Stimulated activated CD4-positive, alpha-beta T cell treated with anti-CD3 and anti-CD28 coated beads, Interleukin-2, amount 100 ng/mL, for 4 hours (primary cell): ENCODE results near the gene TUSC2.

Source experiments
- DNase-seq: peaks from one replicate; pipeline ENCODE4 v3.0.0-alpha.2; 2020; ENCODE audit warnings: low read depth

The TUSC2 gene

GRCh38 chr3:50334339-50335075 is 6.5 kb upstream of the TUSC2 start:
- no peak for DNase-seq

GRCh38 chr3:50333744-50334328 is 5.8 kb upstream of the TUSC2 start:
- DNase-seq, result no peak

GRCh38 chr3:50331364-50331907 is 3.4 kb upstream of the TUSC2 start:
- DNase-seq, result no peak

- no peak for DNase-seq
Measured at GRCh38 chr3:50330330-50330729, 2.3 kb upstream of the TUSC2 start.

GRCh38 chr3:50327129-50327528 is 894 bp downstream of the TUSC2 start:
- DNase-seq, result no peak

GRCh38 chr3:50326182-50326541 is 1.9 kb downstream of the TUSC2 start:
- DNase-seq, result no peak

GRCh38 chr3:50325497-50326181 is 2.4 kb downstream of the TUSC2 start:
- no peak for DNase-seq

- DNase-seq, result no peak
Measured at GRCh38 chr3:50325113-50325480, 2.9 kb downstream of the TUSC2 start.

- DNase-seq, result peak; percentile 41
Measured at GRCh38 chr3:50324351-50325112, 3.5 kb downstream of the TUSC2 start.

GRCh38 chr3:50323614-50324199 is 4.3 kb downstream of the TUSC2 start:
- no peak for DNase-seq

- DNase-seq, result no peak
Measured at GRCh38 chr3:50323092-50323600, 4.9 kb downstream of the TUSC2 start.

GRCh38 chr3:50322386-50323091 is 5.5 kb downstream of the TUSC2 start, which contains the start of gene HYAL2:
TSS of gene HYAL2 (minus strand) at chr3:50322745. CDS start at chr3:50320489, 2,256 bp downstream.
- DNase-seq, result no peak

GRCh38 chr3:50322115-50322385 is 6.0 kb downstream of the TUSC2 start:
- DNase-seq, result no peak

GRCh38 chr3:50321336-50322114 is 6.5 kb downstream of the TUSC2 start:
- DNase-seq, result peak; percentile 73

- DNase-seq, result peak; percentile 57
Measured at GRCh38 chr3:50320853-50321335, 7.1 kb downstream of the TUSC2 start.

GRCh38 chr3:50319894-50320625 is 8.0 kb downstream of the TUSC2 start:
- DNase-seq, result no peak

- no peak for DNase-seq
Measured at GRCh38 chr3:50319181-50319893, 8.7 kb downstream of the TUSC2 start.

GRCh38 chr3:50318615-50319014 is 9.4 kb downstream of the TUSC2 start:
- DNase-seq, result no peak

GRCh38 chr3:50318163-50318562 is 9.9 kb downstream of the TUSC2 start:
- no peak for DNase-seq
